LNCaP clone FGC (cell line): Measurements from ENCODE around the gene EIF3I.

Experiments used
- DNase-seq: peaks from one replicate; pipeline ENCODE4 v3.0.0-alpha.2; 2011; ENCODE audit warnings: low read depth
- H3K4me3 ChIP-seq: 2 replicates; pipeline ENCODE4 v1.5.1; 2011; ENCODE audit warnings: mild to moderate bottlenecking, low read depth, low read length, control low read depth
- TF ChIP-seq, protein P1 (sequence below): IDR thresholded peaks from 2 replicates; pipeline ENCODE4 v1.5.1; 2012; ENCODE audit warnings: mild to moderate bottlenecking; ENCODE audit not compliant: control insufficient read depth, insufficient read depth; ENCODE audit errors: extremely low read depth

Gene EIF3I

DNA sequence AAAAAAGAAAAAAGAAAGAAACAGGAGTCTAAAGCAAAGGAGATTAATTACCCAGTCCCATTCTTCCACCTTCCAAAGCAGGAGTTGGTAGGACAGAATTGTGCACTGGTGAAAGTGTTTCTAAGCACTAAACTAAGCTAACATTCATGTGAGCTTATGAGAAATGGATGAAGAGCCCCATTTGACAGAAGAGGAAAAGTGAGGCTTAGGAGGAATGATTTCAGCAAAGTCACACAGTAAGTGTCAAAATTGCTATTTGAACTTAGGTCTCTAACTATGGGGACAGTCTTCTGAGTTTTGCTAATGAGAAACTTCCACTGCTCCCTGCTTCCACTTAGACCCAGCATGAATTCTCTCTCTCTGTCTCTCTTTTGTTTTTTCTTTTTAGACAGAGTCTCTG is 47.5 kb downstream of the EIF3I start:
- no peak for DNase-seq
- H3K4me3 ChIP-seq = no peak overlapping the region
- TF ChIP-seq, protein P1, sequence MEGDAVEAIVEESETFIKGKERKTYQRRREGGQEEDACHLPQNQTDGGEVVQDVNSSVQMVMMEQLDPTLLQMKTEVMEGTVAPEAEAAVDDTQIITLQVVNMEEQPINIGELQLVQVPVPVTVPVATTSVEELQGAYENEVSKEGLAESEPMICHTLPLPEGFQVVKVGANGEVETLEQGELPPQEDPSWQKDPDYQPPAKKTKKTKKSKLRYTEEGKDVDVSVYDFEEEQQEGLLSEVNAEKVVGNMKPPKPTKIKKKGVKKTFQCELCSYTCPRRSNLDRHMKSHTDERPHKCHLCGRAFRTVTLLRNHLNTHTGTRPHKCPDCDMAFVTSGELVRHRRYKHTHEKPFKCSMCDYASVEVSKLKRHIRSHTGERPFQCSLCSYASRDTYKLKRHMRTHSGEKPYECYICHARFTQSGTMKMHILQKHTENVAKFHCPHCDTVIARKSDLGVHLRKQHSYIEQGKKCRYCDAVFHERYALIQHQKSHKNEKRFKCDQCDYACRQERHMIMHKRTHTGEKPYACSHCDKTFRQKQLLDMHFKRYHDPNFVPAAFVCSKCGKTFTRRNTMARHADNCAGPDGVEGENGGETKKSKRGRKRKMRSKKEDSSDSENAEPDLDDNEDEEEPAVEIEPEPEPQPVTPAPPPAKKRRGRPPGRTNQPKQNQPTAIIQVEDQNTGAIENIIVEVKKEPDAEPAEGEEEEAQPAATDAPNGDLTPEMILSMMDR = no peak

DNA sequence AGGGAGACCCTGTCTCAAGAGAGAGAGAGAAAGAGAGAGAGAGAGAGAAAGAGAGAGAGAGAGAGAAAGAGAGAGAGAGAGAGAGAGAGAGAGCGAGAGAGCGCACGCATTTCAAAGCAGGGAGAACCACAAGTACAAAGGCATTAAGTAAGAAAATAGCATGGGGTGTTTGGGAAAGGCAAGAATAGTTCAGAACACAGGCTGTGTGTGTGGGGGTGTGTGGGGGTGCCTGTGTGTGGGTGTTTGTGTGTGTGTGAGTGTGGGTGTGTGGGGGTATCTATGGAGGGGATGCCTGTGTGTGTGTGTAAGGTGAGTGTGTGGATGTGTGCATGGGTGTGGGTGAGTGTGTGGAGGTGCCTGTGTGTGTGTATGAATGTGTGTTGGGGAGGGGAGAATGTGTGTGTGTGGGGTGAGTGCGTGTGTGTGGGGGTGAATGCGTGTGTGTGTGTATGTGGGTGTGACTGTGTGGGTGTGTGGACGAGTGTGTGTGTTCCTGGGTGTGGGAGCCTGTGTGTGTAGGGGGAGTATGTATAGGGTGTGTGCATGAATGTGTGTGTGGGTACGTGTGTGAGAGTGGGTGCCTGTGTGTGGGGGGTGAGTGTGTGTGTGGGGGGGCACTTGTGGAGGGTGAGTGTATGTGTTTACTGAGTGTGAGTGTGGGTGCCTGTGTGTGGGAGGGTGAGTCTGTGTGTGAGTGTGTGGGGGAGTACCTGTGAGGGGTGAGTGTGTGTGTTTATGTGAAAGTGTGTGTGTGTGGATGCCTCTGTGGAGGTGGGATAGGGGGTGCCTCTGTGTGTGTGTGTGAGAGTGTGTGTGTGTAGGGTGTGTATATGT is 50.6 kb downstream of the EIF3I start:
- no peak for DNase-seq
- TF ChIP-seq, protein P1 = no peak
- no peak overlapping the region for H3K4me3 ChIP-seq

DNA sequence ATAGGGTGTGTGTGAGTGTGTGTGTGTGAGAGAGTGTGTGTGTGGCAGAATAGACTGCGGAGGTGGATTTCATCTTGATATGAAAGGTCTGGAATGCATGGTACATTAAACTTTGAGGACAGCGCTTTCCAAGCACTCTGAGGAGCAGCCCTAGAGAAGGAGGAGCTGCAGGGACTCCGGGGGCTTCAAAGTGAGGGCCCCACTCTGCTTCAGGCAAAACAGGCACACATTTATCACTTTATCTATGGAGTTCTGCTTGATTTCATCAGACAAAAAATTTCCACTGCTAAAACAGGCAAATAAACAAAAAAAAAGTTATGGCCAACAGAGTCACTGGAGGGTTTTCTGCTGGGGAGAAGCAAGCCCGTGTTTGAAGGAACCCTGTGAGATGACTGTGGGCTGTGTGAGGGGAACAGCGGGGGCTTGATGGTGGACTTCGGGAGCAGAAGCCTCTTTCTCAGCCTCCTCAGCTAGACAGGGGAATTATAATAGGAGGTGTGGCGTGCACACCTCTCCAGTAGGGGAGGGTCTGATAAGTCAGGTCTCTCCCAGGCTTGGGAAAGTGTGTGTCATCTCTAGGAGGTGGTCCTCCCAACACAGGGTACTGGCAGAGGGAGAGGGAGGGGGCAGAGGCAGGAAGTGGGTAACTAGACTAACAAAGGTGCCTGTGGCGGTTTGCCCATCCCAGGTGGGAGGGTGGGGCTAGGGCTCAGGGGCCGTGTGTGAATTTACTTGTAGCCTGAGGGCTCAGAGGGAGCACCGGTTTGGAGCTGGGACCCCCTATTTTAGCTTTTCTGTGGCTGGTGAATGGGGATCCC is 51.4 kb downstream of the EIF3I start:
- TF ChIP-seq, protein P1 = no peak
- no peak for DNase-seq
- H3K4me3 ChIP-seq = no peak overlapping the region

DNA sequence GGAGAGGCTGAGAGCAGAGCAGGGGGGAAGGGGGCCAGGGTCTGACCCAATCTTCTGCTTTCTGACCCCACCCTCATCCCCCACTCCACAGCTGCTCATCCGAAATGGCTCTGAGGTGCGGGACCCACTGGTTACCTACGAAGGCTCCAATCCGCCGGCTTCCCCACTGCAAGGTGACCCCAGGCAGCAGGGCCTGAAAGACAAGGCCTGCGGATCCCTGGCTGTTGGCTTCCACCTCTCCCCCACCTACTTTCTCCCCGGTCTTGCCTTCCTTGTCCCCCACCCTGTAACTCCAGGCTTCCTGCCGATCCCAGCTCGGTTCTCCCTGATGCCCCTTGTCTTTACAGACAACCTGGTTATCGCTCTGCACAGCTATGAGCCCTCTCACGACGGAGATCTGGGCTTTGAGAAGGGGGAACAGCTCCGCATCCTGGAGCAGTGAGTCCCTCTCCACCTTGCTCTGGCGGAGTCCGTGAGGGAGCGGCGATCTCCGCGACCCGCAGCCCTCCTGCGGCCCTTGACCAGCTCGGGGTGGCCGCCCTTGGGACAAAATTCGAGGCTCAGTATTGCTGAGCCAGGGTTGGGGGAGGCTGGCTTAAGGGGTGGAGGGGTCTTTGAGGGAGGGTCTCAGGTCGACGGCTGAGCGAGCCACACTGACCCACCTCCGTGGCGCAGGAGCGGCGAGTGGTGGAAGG is 52.6 kb downstream of the EIF3I start:
- H3K4me3 ChIP-seq = no peak overlapping the region
- DNase-seq = no peak
- TF ChIP-seq, protein P1 = no peak

DNA sequence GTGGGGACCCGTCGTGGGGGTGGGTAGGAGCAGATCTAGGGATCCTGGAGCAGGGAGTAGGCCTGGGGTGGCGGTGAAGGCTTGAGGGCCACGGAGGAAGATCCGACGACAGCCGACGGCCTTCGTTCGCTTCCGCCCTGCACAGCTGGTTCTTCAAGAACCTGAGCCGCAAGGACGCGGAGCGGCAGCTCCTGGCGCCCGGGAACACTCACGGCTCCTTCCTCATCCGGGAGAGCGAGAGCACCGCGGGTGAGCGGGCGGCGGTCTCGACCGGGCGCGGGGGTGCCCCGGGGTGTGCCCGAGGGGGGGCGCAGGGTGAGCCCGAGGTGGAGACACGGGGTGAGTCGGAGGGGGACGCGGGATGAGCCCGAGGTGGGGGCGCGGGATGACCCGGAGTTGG is 53.2 kb downstream of the EIF3I start:
- no peak overlapping the region for H3K4me3 ChIP-seq
- no peak for DNase-seq
- TF ChIP-seq, protein P1 = no peak

DNA sequence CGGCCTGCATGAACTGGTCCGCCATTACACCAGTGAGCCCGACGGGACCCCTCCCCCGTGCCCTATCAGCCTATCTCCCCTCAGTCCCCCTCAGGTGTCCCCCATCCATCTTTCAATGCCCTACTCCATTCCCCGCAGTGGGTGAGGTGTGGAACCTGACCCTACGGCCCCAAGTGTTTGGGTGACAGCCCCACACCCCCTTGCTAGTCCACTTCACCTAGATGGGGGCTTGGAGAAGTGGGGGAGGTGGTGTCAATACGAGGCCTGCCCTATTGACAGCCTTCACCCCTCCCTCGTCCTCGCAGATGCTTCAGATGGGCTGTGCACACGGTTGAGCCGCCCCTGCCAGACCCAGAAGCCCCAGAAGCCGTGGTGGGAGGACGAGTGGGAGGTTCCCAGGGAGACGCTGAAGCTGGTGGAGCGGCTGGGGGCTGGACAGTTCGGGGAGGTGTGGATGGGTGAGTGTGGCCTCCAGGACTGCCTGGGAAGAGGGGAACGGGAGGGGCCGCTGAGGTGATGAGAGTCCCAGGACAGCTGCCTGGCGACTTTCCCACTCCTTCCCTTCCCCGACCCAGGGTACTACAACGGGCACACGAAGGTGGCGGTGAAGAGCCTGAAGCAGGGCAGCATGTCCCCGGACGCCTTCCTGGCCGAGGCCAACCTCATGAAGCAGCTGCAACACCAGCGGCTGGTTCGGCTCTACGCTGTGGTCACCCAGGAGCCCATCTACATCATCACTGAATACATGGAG is 54.0 kb downstream of the EIF3I start:
- H3K4me3 ChIP-seq = no peak overlapping the region
- TF ChIP-seq, protein P1 = no peak
- DNase-seq = no peak
